ENCODE measurements around the gene NCOA5.

DNA sequence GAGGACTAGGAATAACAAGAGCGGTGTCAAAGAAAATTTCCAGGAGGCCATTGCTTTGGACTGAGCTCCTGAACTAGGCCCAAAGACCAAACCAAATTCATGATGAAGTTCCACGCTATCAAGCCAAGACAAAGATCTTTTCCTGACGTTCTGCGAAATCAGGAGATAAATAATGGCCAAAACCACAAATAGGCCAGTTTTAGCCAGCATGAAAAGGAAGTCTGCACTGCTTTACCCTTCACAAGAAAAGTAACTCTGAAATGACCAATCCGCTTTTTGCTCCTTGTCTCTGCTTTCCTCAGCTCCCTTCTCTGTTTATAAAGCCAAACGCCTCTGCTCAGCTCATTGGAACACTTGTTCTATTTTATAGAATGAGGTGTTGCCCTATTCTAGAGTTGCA lies 6.7 kb downstream of the NCOA5 start:
- no peak for TF ChIP-seq ZNF274 (IDR thresholded peaks at IDR 0.05; ENCODE audit: low read depth, low read length)
- TF ChIP-seq YY1 (IDR thresholded peaks at IDR 0.05; ENCODE audit: insufficient read depth, insufficient read length), result no peak

All from NT2/D1 (cell line).